H1 (cell line): ENCODE measurements around the gene EVC2. TPM values are rescaled to one million over a fixed set of nuclear protein-coding genes. Genes with fewer than 3 reads are reported as not detected.

Source experiments
- CTCF ChIA-PET: fragments of 300-600 bp; sonication (Branson Sonifier 250); formaldehyde crosslinking; loops from one replicate; lab custom pipeline; 2021; ENCODE audit not compliant: partially characterized antibody; lab: Charles Lee
- POLR2A ChIA-PET: fragments of 300-600 bp; sonication (Branson Sonifier 250); formaldehyde crosslinking; loops from one replicate; lab custom pipeline; 2021; ENCODE audit warnings: inconsistent platforms; ENCODE audit not compliant: partially characterized antibody; lab: Charles Lee
- DNase-seq, 2 experiments: peaks; one replicate each; pipeline versions ENCODE4 v3.0.0 to v3.0.0-alpha.2; 2010 to 2022; ENCODE audit warnings: low spot score in 2 of 2, low read depth in 1 of 2, mixed read lengths in 1 of 2
- FAIRE-seq: peaks from 2 replicates; lab custom pipeline; 2011; peaks lifted over from hg19 to GRCh38; lab: Jason Lieb, UNC
- H2AFZ ChIP-seq: 2 replicates; pipeline ENCODE4 v1.8.1; 2012; ENCODE audit warnings: low read length, inconsistent platforms
- H2AK5ac ChIP-seq: 2 replicates; pipeline ENCODE4 v1.6.1; 2013; ENCODE audit warnings: low read depth, low read length
- H2BK120ac ChIP-seq: replicated peaks from 2 replicates; pipeline ENCODE3; 2013; ENCODE audit warnings: low read depth, low read length, inconsistent platforms
- H2BK12ac ChIP-seq: 2 replicates; pipeline ENCODE4 v1.6.1; 2013; ENCODE audit warnings: low read depth, low read length
- H2BK15ac ChIP-seq: 2 replicates; pipeline ENCODE4 v1.6.1; 2013; ENCODE audit warnings: low read length
- H2BK20ac ChIP-seq: 2 replicates; pipeline ENCODE4 v1.6.1; 2013; ENCODE audit warnings: low read length
- H2BK5ac ChIP-seq: 2 replicates; pipeline ENCODE4 v1.6.1; 2013; ENCODE audit warnings: low read depth, low read length
- H3K14ac ChIP-seq: 2 replicates; pipeline ENCODE4 v1.6.1; 2013; ENCODE audit warnings: inconsistent platforms; ENCODE audit not compliant: insufficient read length
- H3K18ac ChIP-seq: 2 replicates; pipeline ENCODE4 v1.6.1; 2013; ENCODE audit warnings: low read length; ENCODE audit errors: extremely low read depth
- H3K23ac ChIP-seq: 2 replicates; pipeline ENCODE4 v1.6.1; 2013; ENCODE audit warnings: inconsistent platforms; ENCODE audit not compliant: insufficient read length
- H3K23me2 ChIP-seq: 2 replicates; pipeline ENCODE4 v1.6.1; 2013; ENCODE audit warnings: low read depth, low read length
- H3K27ac ChIP-seq: 2 replicates; pipeline ENCODE4 v1.6.1; 2011; ENCODE audit warnings: low read depth, low read length, inconsistent platforms
- H3K27me3 ChIP-seq, 4 experiments: replicated peaks in 1 of 4; 1 replicate in 1 of 4; 2 replicates in 3 of 4; pipeline versions ENCODE4 v1.6.1 to v1.8.1; 2011 to 2013; ENCODE audit warnings: low read length in 3 of 4, mild to moderate bottlenecking in 3 of 4, inconsistent platforms in 2 of 4, mixed read lengths in 2 of 4, moderate library complexity in 1 of 4; ENCODE audit not compliant: control insufficient read depth in 3 of 4, insufficient read depth in 3 of 4; ENCODE audit errors: extremely low read depth in 1 of 4
- H3K36me3 ChIP-seq, 4 experiments: 2 replicates each; pipeline versions ENCODE4 v1.6.1 to v1.8.1; 2011 to 2013; ENCODE audit warnings: mild to moderate bottlenecking in 4 of 4, low read length in 3 of 4, moderate library complexity in 2 of 4, control low read depth in 1 of 4, inconsistent platforms in 1 of 4; ENCODE audit not compliant: insufficient read depth in 4 of 4, control insufficient read depth in 2 of 4
- H3K4ac ChIP-seq: replicated peaks from 2 replicates; pipeline ENCODE3; 2013; ENCODE audit warnings: low read length, low read depth, mixed read lengths, inconsistent platforms; ENCODE audit not compliant: insufficient read length
- H3K4me1 ChIP-seq, 4 experiments: replicated peaks in 1 of 4; 1 replicate in 1 of 4; 2 replicates in 3 of 4; pipeline versions ENCODE4 v1.6.1 to v1.8.1; 2011 to 2013; ENCODE audit warnings: low read length in 3 of 4, inconsistent platforms in 2 of 4, mixed read lengths in 1 of 4; ENCODE audit not compliant: insufficient read depth in 4 of 4, control insufficient read depth in 3 of 4
- H3K4me2 ChIP-seq, 2 experiments: 2 replicates each; pipeline versions ENCODE4 v1.6.1 to v1.8.1; 2011 to 2013; ENCODE audit warnings: low read depth in 2 of 2, low read length in 2 of 2, control low read depth in 1 of 2, inconsistent platforms in 1 of 2, mild to moderate bottlenecking in 1 of 2; ENCODE audit not compliant: insufficient read depth in 1 of 2
- H3K4me3 ChIP-seq, 4 experiments: fragments of 200-600, 300-600 bp in 1 of 4; sonication (generic), shearing (Covaris generic), sonication (Bioruptor Twin) in 1 of 4; 2 replicates each; pipeline versions ENCODE4 v1.5.1 to v1.8.1; 2011 to 2016; ENCODE audit warnings: low read length in 4 of 4, low read depth in 3 of 4, control low read depth in 2 of 4, inconsistent platforms in 2 of 4, mild to moderate bottlenecking in 2 of 4, mixed read lengths in 1 of 4, moderate library complexity in 1 of 4; ENCODE audit not compliant: insufficient read depth in 2 of 4; ENCODE audit errors: extremely low read depth in 1 of 4
- H3K56ac ChIP-seq: replicated peaks from 2 replicates; pipeline ENCODE3; 2013; ENCODE audit warnings: low read depth, mild to moderate bottlenecking, mixed read lengths, low read length, inconsistent platforms; ENCODE audit not compliant: insufficient read length
- H3K79me1 ChIP-seq: 2 replicates; pipeline ENCODE4 v1.6.1; 2013; ENCODE audit warnings: low read depth, low read length, control low read depth
- H3K79me2 ChIP-seq, 2 experiments: 2 replicates each; pipeline versions ENCODE4 v1.6.1 to v1.8.1; 2012 to 2013; ENCODE audit warnings: low read length in 2 of 2, mild to moderate bottlenecking in 2 of 2, inconsistent platforms in 1 of 2; ENCODE audit not compliant: insufficient read depth in 2 of 2, control insufficient read depth in 1 of 2
- H3K9ac ChIP-seq, 4 experiments: replicated peaks in 1 of 4; 1 replicate in 1 of 4; 2 replicates in 3 of 4; pipeline versions ENCODE4 v1.6.1 to v1.8.1; 2011 to 2013; ENCODE audit warnings: low read depth in 3 of 4, low read length in 3 of 4, control low read depth in 2 of 4, mild to moderate bottlenecking in 2 of 4, moderate library complexity in 2 of 4, inconsistent platforms in 1 of 4; ENCODE audit errors: extremely low read depth in 1 of 4
- H3K9me3 ChIP-seq, 2 experiments: 2 replicates each; pipeline versions ENCODE4 v1.6.1 to v1.8.1; 2012 to 2013; ENCODE audit warnings: mild to moderate bottlenecking in 2 of 2, moderate library complexity in 2 of 2, control low read depth in 1 of 2, inconsistent platforms in 1 of 2, low read depth in 1 of 2, low read length in 1 of 2, mixed read lengths in 1 of 2; ENCODE audit not compliant: insufficient read depth in 2 of 2
- H4K20me1 ChIP-seq, 2 experiments: replicated peaks in 1 of 2; 2 replicates each; pipeline versions ENCODE3 to v1.8.1; 2011 to 2013; ENCODE audit warnings: inconsistent platforms in 2 of 2, low read length in 2 of 2, mild to moderate bottlenecking in 1 of 2; ENCODE audit not compliant: insufficient read depth in 2 of 2, control insufficient read depth in 1 of 2
- H4K5ac ChIP-seq: 2 replicates; pipeline ENCODE4 v1.6.1; 2013; ENCODE audit warnings: low read length, low read depth, mixed read lengths, inconsistent platforms; ENCODE audit not compliant: insufficient read length
- H4K8ac ChIP-seq: 2 replicates; pipeline ENCODE4 v1.8.0; 2013; ENCODE audit warnings: mild to moderate bottlenecking, moderate library complexity, low read length, inconsistent platforms; ENCODE audit not compliant: insufficient read depth; ENCODE audit errors: extremely low read depth
- H4K91ac ChIP-seq: replicated peaks from 2 replicates; pipeline ENCODE3; 2013; ENCODE audit warnings: low read length, mixed read lengths, inconsistent platforms; ENCODE audit not compliant: insufficient read length
- CTBP2 ChIP-seq: IDR thresholded peaks from 2 replicates; pipeline ENCODE4 v1.7.0; 2011; ENCODE audit warnings: borderline replicate concordance, mild to moderate bottlenecking, moderate library complexity, mixed read lengths, low read length; ENCODE audit not compliant: insufficient read depth, insufficient read length
- EP300 ChIP-seq, 2 experiments: IDR thresholded peaks; 1 replicate in 1 of 2; 2 replicates in 1 of 2; pipeline ENCODE4 v1.6.1; 2011 to 2012; ENCODE audit warnings: low read depth in 2 of 2, low read length in 2 of 2, mild to moderate bottlenecking in 2 of 2, borderline replicate concordance in 1 of 2, inconsistent platforms in 1 of 2, moderate library complexity in 1 of 2
- JUND ChIP-seq: IDR thresholded peaks from 2 replicates; pipeline ENCODE4 v1.6.1; 2011; ENCODE audit warnings: mild to moderate bottlenecking, improper control_type of control experiment, low read length
- KDM1A ChIP-seq: fragments of 200-600, 300-600 bp; sonication (generic); IDR thresholded peaks from 2 replicates; pipeline ENCODE4 v1.7.1; 2016; ENCODE audit warnings: mild to moderate bottlenecking, low read length, borderline replicate concordance
- MAFK ChIP-seq: IDR thresholded peaks from 2 replicates; pipeline ENCODE4 v1.6.1; 2012; ENCODE audit warnings: low read depth, mild to moderate bottlenecking, improper control_type of control experiment, low read length
- RFX5 ChIP-seq: IDR thresholded peaks from 2 replicates; pipeline ENCODE4 v1.6.1; 2011; ENCODE audit warnings: low read depth, low read length, improper control_type of control experiment, borderline replicate concordance
- SAP30 ChIP-seq: fragments of 300-600 bp; sonication (generic); IDR thresholded peaks from 2 replicates; pipeline ENCODE4 v1.7.1; 2012; ENCODE audit warnings: low read length, moderate library complexity, mild to moderate bottlenecking, inconsistent platforms; ENCODE audit not compliant: insufficient read depth, insufficient replicate concordance
- SP1 ChIP-seq: IDR thresholded peaks from 2 replicates; pipeline ENCODE4 v1.6.1; 2011; ENCODE audit warnings: low read depth, low read length
- WGBS, 2 experiments: shearing (Covaris generic) in 1 of 2; methylation state at CpG; one replicate each; pipeline versions ENCODE4 v1.1.6 to v1.1.7; 2013 to 2015; ENCODE audit warnings: low lambda C conversion rate in 2 of 2, mixed read lengths in 2 of 2, inconsistent platforms in 1 of 2, low coverage in 1 of 2, missing lambda C conversion rate in 1 of 2; ENCODE audit not compliant: insufficient replicate concordance in 2 of 2, insufficient coverage in 1 of 2, insufficient read length in 1 of 2; ENCODE audit errors: extremely low coverage in 1 of 2, missing lambda C conversion rate in 1 of 2; 5-methylcytosine and 5-hydroxymethylcytosine counted together
- polyA plus RNA-seq, 7 experiments: library from polyadenylated mRNA; depleted of rRNA in 3 of 7; stranded (reverse) in 5 of 7; unstranded in 2 of 7; fragments of >200 nt in 5 of 7; fragments of 200-250 nt in 2 of 7; gene quantifications; 1 replicate in 5 of 7; 2 replicates in 1 of 7; 4 replicates in 1 of 7; pipeline versions ENCODE4 v1.2.1 to v1.2.3, GENCODE V29; 2011 to 2013; ENCODE audit warnings: missing spikeins in 2 of 7, mixed read lengths in 2 of 7
- total RNA-seq: library from RNA; stranded (reverse); fragmentation: NEBNext Ultra II Directional; extraction: Animal tissue kit (Norgen Biotek cat#: 25700); gene quantifications from 2 replicates; pipeline ENCODE4 v1.2.1, GENCODE V29; 2021
- TF ChIP-seq, protein P1 (sequence below): IDR thresholded peaks from 2 replicates; pipeline ENCODE4 v1.6.1; 2011; ENCODE audit warnings: low read length, improper control_type of control experiment

Gene EVC2
- total and polyA plus RNA-seq, 2 of the 8 experiments (the other 6 are each of a cell fraction or from before 2014, with no cell fraction given), result 0.73 to 5.9 TPM

DNA sequence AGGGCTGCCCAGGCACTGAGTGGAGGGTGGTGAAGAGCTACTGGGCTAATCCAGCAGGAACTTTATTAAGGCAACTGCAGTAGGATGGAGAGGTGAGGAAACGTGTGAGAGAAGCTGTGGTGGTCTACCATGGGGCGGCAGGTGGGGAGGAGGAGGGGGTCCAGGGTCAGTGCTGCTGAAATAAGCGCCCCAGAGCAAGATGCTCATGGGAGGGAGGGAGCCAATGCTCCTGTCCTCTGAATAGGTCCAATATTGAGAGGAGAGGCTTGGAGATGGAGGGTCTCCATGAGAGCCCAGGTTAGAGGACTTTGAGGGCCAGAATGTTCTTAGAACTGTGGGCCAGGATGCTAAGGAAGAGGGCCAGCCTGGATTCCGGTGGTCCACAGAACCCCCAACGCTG is 37.9 kb upstream of the EVC2 start:
- peaks cover 0 to 3% (median 1%) of the 10 kb centered on the region in 4 experiments; a peak in 4 of 7 replicates for H3K4me1 ChIP-seq
- no peak overlapping the region for H3K4me3 ChIP-seq
- no peak overlapping the region for H3K4me2 ChIP-seq
- TF ChIP-seq CTBP2, result no peak
- TF ChIP-seq, protein P1, sequence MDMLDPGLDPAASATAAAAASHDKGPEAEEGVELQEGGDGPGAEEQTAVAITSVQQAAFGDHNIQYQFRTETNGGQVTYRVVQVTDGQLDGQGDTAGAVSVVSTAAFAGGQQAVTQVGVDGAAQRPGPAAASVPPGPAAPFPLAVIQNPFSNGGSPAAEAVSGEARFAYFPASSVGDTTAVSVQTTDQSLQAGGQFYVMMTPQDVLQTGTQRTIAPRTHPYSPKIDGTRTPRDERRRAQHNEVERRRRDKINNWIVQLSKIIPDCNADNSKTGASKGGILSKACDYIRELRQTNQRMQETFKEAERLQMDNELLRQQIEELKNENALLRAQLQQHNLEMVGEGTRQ, result no peak
- TF ChIP-seq RFX5, result no peak
- TF ChIP-seq EP300 (IDR thresholded peaks at IDR 0.05; ENCODE audit: borderline replicate concordance in 1 of 2, low read depth in 2 of 2, low read length in 2 of 2), result no peak
- TF ChIP-seq KDM1A, result no peak
- TF ChIP-seq MAFK, result no peak
- TF ChIP-seq JUND, result no peak
- TF ChIP-seq SP1, result no peak
- no peak for TF ChIP-seq SAP30
- TF ChIP-seq, all 59 proteins: peak for 0
- Histone ChIP-seq H3K14ac (no peak overlapping the region), H2AFZ (no peak overlapping the region), H2BK120ac (no peak overlapping the region), H3K27me3 (peaks cover 0 to 2% (median 0%) of the 10 kb centered on the region in 4 experiments; a peak in 1 of 7 replicates), H3K36me3 (peaks cover 0 to 26% (median 16%) of the 10 kb centered on the region in 4 experiments; a peak in 5 of 8 replicates), H3K9me3 (peaks cover 0 to 3% of the 10 kb centered on the region in 2 experiments; a peak in 1 of 4 replicates), H4K91ac (no peak overlapping the region), H3K9ac (no peak overlapping the region), H3K79me2 (no peaks in the 10 kb centered on the region), H2BK12ac (no peak overlapping the region), H3K18ac (no peak overlapping the region), H2BK20ac (no peak overlapping the region), H3K56ac (no peak overlapping the region), H4K5ac (no peak overlapping the region), H3K79me1 (no peaks in the 10 kb centered on the region), H3K27ac (no peak overlapping the region), H4K8ac (no peak overlapping the region), H2BK15ac (no peak overlapping the region), H2AK5ac (no peak overlapping the region), H3K4ac (no peak overlapping the region), H2BK5ac (no peak overlapping the region), H3K23ac (no peak overlapping the region), H4K20me1 (no peaks in the 10 kb centered on the region), H3K23me2 (peaks cover 10% of the 10 kb centered on the region; the same call in 1 of the 2 replicates)
- ChIA-PET CTCF (no interaction called here), POLR2A (no interaction called here)
- FAIRE-seq (no peak), DNase-seq (no peak)
- WGBS, 2 experiments, result 90% methylated on average over 4 of the region's 5 CpGs; no CpG with 5 or more reads in 1 of the 2 experiments
